Measurements from ENCODE around the gene RFPL1.
"Not testable (repeated sequence)": the region's sequence is repeated elsewhere in the genome, so short reads cannot be mapped to it uniquely, and the experiment has no call there.

RFPL1 gene

GRCh38 chr22:29483254-29483653, 44.9 kb downstream of the RFPL1 start:
- Histone ChIP-seq H2BK15ac (replicated peaks; ENCODE audit: low read depth) (no peak overlapping the region), H3K36me3 (ENCODE audit: control insufficient read depth, insufficient read depth, low read length) (no peaks in the 10 kb centered on the region), H3K18ac (ENCODE audit: low read length) (no peak overlapping the region), H3K27me3 (ENCODE audit: insufficient read depth, low read length, poor library complexity) (peaks cover 18% of the 10 kb centered on the region), H2BK120ac (ENCODE audit: low read depth, low read length) (no peak overlapping the region), H4K8ac (ENCODE audit: low read depth, low read length) (no peak overlapping the region), H4K5ac (ENCODE audit: low read length) (no peak overlapping the region), H3K4me1 (ENCODE audit: control insufficient read depth, low read depth, low read length) (no peaks in the 10 kb centered on the region), H3K4ac (ENCODE audit: low read depth, low read length) (no peak overlapping the region), H3K56ac (ENCODE audit: low read length) (no peak overlapping the region), H3K79me1 (ENCODE audit: low read length) (no peaks in the 10 kb centered on the region), H3K4me3 (ENCODE audit: low read length) (no peak overlapping the region), H3K4me2 (ENCODE audit: low read length) (no peak overlapping the region), H3K27ac (ENCODE audit: low read depth, low read length) (no peak overlapping the region), H2AK5ac (ENCODE audit: low read length) (no peak overlapping the region), H3K9ac (ENCODE audit: low read length) (no peak overlapping the region), H3K23ac (ENCODE audit: low read length) (no peak overlapping the region), H3K79me2 (ENCODE audit: control insufficient read depth, insufficient read depth, low read length) (no peaks in the 10 kb centered on the region), H2BK5ac (ENCODE audit: low read length) (no peak overlapping the region)
- WGBS (ENCODE audit: extremely low coverage, insufficient coverage, low lambda C conversion rate), result no CpG with 5 or more reads among the region's 13 CpGs
- DNase-seq, result no peak

GRCh38 chr22:29484642-29485041, 46.3 kb downstream of the RFPL1 start:
- Histone ChIP-seq H2BK5ac (ENCODE audit: low read length) (no peak overlapping the region), H3K79me2 (ENCODE audit: control insufficient read depth, insufficient read depth, low read length) (no peaks in the 10 kb centered on the region), H2BK120ac (ENCODE audit: low read depth, low read length) (no peak overlapping the region), H3K23ac (ENCODE audit: low read length) (no peak overlapping the region), H3K4me2 (ENCODE audit: low read length) (no peak overlapping the region), H3K4ac (ENCODE audit: low read depth, low read length) (no peak overlapping the region), H3K79me1 (ENCODE audit: low read length) (no peaks in the 10 kb centered on the region), H2AK5ac (ENCODE audit: low read length) (no peak overlapping the region), H2BK15ac (replicated peaks; ENCODE audit: low read depth) (no peak overlapping the region), H3K9ac (ENCODE audit: low read length) (no peak overlapping the region), H3K27ac (ENCODE audit: low read depth, low read length) (no peak overlapping the region), H3K4me3 (ENCODE audit: low read length) (no peak overlapping the region), H3K36me3 (ENCODE audit: control insufficient read depth, insufficient read depth, low read length) (no peaks in the 10 kb centered on the region), H4K5ac (ENCODE audit: low read length) (no peak overlapping the region), H3K18ac (ENCODE audit: low read length) (no peak overlapping the region), H3K56ac (ENCODE audit: low read length) (no peak overlapping the region), H3K27me3 (ENCODE audit: insufficient read depth, low read length, poor library complexity) (peaks cover 9% of the 10 kb centered on the region), H3K4me1 (ENCODE audit: control insufficient read depth, low read depth, low read length) (no peaks in the 10 kb centered on the region), H4K8ac (ENCODE audit: low read depth, low read length) (no peak overlapping the region)
- no peak for DNase-seq
- WGBS (ENCODE audit: extremely low coverage, insufficient coverage, low lambda C conversion rate), result no CpG with 5 or more reads among the region's 3 CpGs

DNA sequence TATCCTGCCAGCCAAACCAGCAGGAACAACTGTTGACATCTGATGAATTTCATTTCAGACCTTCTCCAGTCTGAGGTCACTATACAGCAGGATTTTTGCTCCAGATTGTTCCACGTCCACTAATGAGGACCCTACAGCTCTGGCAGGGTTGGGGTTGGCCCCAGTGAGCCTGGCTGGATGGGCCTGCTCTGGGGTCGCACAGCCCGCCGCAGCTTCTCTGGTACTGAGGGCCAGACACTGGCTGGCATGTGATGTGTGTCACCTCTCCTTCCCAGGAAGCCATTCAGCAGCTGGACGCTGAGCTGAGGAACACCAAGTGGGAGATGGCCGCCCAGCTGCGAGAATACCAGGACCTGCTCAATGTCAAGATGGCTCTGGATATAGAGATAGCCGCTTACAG, 47.1 kb downstream of the RFPL1 start:
- H4K8ac ChIP-seq (ENCODE audit: low read depth, low read length), result no peak overlapping the region
- WGBS (ENCODE audit: extremely low coverage, insufficient coverage, low lambda C conversion rate), result no CpG with 5 or more reads among the region's 8 CpGs
- no peaks in the 10 kb centered on the region for H3K4me1 ChIP-seq (ENCODE audit: control insufficient read depth, low read depth, low read length)
- H3K9ac ChIP-seq (ENCODE audit: low read length), result no peak overlapping the region
- H3K23ac ChIP-seq (ENCODE audit: low read length), result no peak overlapping the region
- H2BK15ac ChIP-seq (replicated peaks; ENCODE audit: low read depth), result no peak overlapping the region
- no peak overlapping the region for H4K5ac ChIP-seq (ENCODE audit: low read length)
- no peak overlapping the region for H2BK5ac ChIP-seq (ENCODE audit: low read length)
- no peaks in the 10 kb centered on the region for H3K79me2 ChIP-seq (ENCODE audit: control insufficient read depth, insufficient read depth, low read length)
- no peak overlapping the region for H3K18ac ChIP-seq (ENCODE audit: low read length)
- H3K4ac ChIP-seq (ENCODE audit: low read depth, low read length), result no peak overlapping the region
- no peak overlapping the region for H3K4me3 ChIP-seq (ENCODE audit: low read length)
- DNase-seq, result no peak
- H3K56ac ChIP-seq (ENCODE audit: low read length), result no peak overlapping the region
- H3K36me3 ChIP-seq (ENCODE audit: control insufficient read depth, insufficient read depth, low read length), result no peaks in the 10 kb centered on the region
- no peak overlapping the region for H3K27ac ChIP-seq (ENCODE audit: low read depth, low read length)
- no peaks in the 10 kb centered on the region for H3K79me1 ChIP-seq (ENCODE audit: low read length)
- H2BK120ac ChIP-seq (ENCODE audit: low read depth, low read length), result no peak overlapping the region
- peaks cover 1% of the 10 kb centered on the region for H3K27me3 ChIP-seq (ENCODE audit: insufficient read depth, low read length, poor library complexity)
- H2AK5ac ChIP-seq (ENCODE audit: low read length), result no peak overlapping the region
- no peak overlapping the region for H3K4me2 ChIP-seq (ENCODE audit: low read length)

GRCh38 chr22:29487426-29487986, 49.1 kb downstream of the RFPL1 start:
- Histone ChIP-seq H2BK120ac (ENCODE audit: low read depth, low read length) (no peak overlapping the region), H3K4me1 (ENCODE audit: control insufficient read depth, low read depth, low read length) (no peaks in the 10 kb centered on the region), H2BK15ac (replicated peaks; ENCODE audit: low read depth) (no peak overlapping the region), H2BK5ac (ENCODE audit: low read length) (no peak overlapping the region), H3K56ac (ENCODE audit: low read length) (no peak overlapping the region), H3K79me2 (ENCODE audit: control insufficient read depth, insufficient read depth, low read length) (no peaks in the 10 kb centered on the region), H3K27ac (ENCODE audit: low read depth, low read length) (no peak overlapping the region), H3K18ac (ENCODE audit: low read length) (no peak overlapping the region), H3K4me2 (ENCODE audit: low read length) (no peak overlapping the region), H3K4me3 (ENCODE audit: low read length) (no peak overlapping the region), H3K9ac (ENCODE audit: low read length) (no peak overlapping the region), H3K23ac (ENCODE audit: low read length) (no peak overlapping the region), H3K4ac (ENCODE audit: low read depth, low read length) (no peak overlapping the region), H3K27me3 (ENCODE audit: insufficient read depth, low read length, poor library complexity) (no peaks in the 10 kb centered on the region), H4K5ac (ENCODE audit: low read length) (no peak overlapping the region), H3K79me1 (ENCODE audit: low read length) (no peaks in the 10 kb centered on the region), H3K36me3 (ENCODE audit: control insufficient read depth, insufficient read depth, low read length) (no peaks in the 10 kb centered on the region), H2AK5ac (ENCODE audit: low read length) (no peak overlapping the region), H4K8ac (ENCODE audit: low read depth, low read length) (no peak overlapping the region)
- WGBS (ENCODE audit: extremely low coverage, insufficient coverage, low lambda C conversion rate), result no CpG with 5 or more reads among the region's 6 CpGs
- DNase-seq, result no peak

DNA sequence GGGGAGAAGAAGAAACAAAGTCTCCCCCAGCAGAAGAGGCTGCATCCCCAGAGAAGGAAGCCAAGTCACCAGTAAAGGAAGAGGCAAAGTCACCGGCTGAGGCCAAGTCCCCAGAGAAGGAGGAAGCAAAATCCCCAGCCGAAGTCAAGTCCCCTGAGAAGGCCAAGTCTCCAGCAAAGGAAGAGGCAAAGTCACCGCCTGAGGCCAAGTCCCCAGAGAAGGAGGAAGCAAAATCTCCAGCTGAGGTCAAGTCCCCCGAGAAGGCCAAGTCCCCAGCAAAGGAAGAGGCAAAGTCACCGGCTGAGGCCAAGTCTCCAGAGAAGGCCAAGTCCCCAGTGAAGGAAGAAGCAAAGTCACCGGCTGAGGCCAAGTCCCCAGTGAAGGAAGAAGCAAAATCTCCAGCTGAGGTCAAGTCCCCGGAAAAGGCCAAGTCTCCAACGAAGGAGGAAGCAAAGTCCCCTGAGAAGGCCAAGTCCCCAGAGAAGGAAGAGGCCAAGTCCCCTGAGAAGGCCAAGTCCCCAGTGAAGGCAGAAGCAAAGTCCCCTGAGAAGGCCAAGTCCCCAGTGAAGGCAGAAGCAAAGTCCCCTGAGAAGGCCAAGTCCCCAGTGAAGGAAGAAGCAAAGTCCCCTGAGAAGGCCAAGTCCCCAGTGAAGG, 50.9 kb downstream of the RFPL1 start:
- not testable (repeated sequence) for H3K4ac ChIP-seq (ENCODE audit: low read depth, low read length); H3K27ac ChIP-seq (ENCODE audit: low read depth, low read length); H3K23ac ChIP-seq (ENCODE audit: low read length); H3K27me3 ChIP-seq (ENCODE audit: insufficient read depth, low read length, poor library complexity); H2BK15ac ChIP-seq (replicated peaks; ENCODE audit: low read depth); H2AK5ac ChIP-seq (ENCODE audit: low read length); DNase-seq; H3K79me1 ChIP-seq (ENCODE audit: low read length); H2BK120ac ChIP-seq (ENCODE audit: low read depth, low read length); H3K4me1 ChIP-seq (ENCODE audit: control insufficient read depth, low read depth, low read length); H4K8ac ChIP-seq (ENCODE audit: low read depth, low read length); H3K4me2 ChIP-seq (ENCODE audit: low read length); H3K36me3 ChIP-seq (ENCODE audit: control insufficient read depth, insufficient read depth, low read length); H3K4me3 ChIP-seq (ENCODE audit: low read length); H3K56ac ChIP-seq (ENCODE audit: low read length); H2BK5ac ChIP-seq (ENCODE audit: low read length); H3K79me2 ChIP-seq (ENCODE audit: control insufficient read depth, insufficient read depth, low read length); H3K18ac ChIP-seq (ENCODE audit: low read length); H4K5ac ChIP-seq (ENCODE audit: low read length); H3K9ac ChIP-seq (ENCODE audit: low read length)
- no CpG with 5 or more reads among the region's 8 CpGs for WGBS (ENCODE audit: extremely low coverage, insufficient coverage, low lambda C conversion rate)

- Histone ChIP-seq H3K27ac (ENCODE audit: low read depth, low read length) (no peak overlapping the region), H3K4me1 (ENCODE audit: control insufficient read depth, low read depth, low read length) (no peaks in the 10 kb centered on the region), H4K8ac (ENCODE audit: low read depth, low read length) (no peak overlapping the region), H3K27me3 (ENCODE audit: insufficient read depth, low read length, poor library complexity) (no peaks in the 10 kb centered on the region), H3K4ac (ENCODE audit: low read depth, low read length) (no peak overlapping the region), H3K4me2 (ENCODE audit: low read length) (no peak overlapping the region), H2AK5ac (ENCODE audit: low read length) (no peak overlapping the region), H2BK15ac (replicated peaks; ENCODE audit: low read depth) (no peak overlapping the region), H3K36me3 (ENCODE audit: control insufficient read depth, insufficient read depth, low read length) (no peaks in the 10 kb centered on the region), H3K9ac (ENCODE audit: low read length) (no peak overlapping the region), H4K5ac (ENCODE audit: low read length) (no peak overlapping the region), H3K23ac (ENCODE audit: low read length) (no peak overlapping the region), H3K4me3 (ENCODE audit: low read length) (no peak overlapping the region), H3K79me2 (ENCODE audit: control insufficient read depth, insufficient read depth, low read length) (no peaks in the 10 kb centered on the region), H2BK5ac (ENCODE audit: low read length) (no peak overlapping the region), H3K79me1 (ENCODE audit: low read length) (no peaks in the 10 kb centered on the region), H2BK120ac (ENCODE audit: low read depth, low read length) (no peak overlapping the region), H3K18ac (ENCODE audit: low read length) (no peak overlapping the region), H3K56ac (ENCODE audit: low read length) (no peak overlapping the region)
- WGBS (ENCODE audit: extremely low coverage, insufficient coverage, low lambda C conversion rate), result no CpG with 5 or more reads among the region's 6 CpGs
- DNase-seq, result no peak
Measured at GRCh38 chr22:29491012-29491411, 52.6 kb downstream of the RFPL1 start.
